NT2/D1 (cell line): ENCODE measurements around the gene CDH4.

Experiments used
- YY1 ChIP-seq: IDR thresholded peaks from 2 replicates; pipeline ENCODE4 v1.6.1; 2011; ENCODE audit not compliant: insufficient read length, insufficient read depth
- ZNF274 ChIP-seq: IDR thresholded peaks from 2 replicates; pipeline ENCODE4 v1.6.1; 2011; ENCODE audit warnings: mild to moderate bottlenecking, low read depth, low read length

DNA sequence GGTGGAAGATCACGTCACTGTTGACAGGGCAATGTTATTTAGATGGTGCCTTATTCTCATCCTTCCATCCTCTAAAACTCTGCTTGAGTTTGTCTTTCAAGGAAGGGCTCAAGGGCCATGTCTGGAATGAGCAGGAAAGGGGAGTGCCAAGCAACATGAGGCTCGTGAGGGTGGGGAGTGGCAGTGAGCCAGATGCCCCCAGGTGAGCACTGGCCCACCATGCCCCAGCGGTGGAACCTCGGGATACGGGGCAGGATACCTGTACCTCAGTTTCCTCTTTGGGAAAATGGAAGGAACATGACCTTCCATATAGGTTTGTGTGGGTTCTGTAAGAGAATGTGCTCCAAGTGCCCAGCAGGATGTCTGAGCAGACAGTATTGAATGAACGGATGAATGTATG is 476.3 kb downstream of the CDH4 start:
- no peak for TF ChIP-seq ZNF274
- TF ChIP-seq YY1 = no peak
